Lower lobe of right lung (tissue), 2 donors: ENCODE measurements around the gene CTXN1. TPM values are rescaled to one million over a fixed set of nuclear protein-coding genes. Genes with fewer than 3 reads are reported as not detected.

ENCODE experiments used
- ATAC-seq, 2 donors: fragments of 200-7000 bp; cut with Tn5 transposase; one replicate each; pipeline ENCODE4 v1.9.1; 2020 to 2022; ENCODE audit warnings: mild to moderate bottlenecking in 2 of 2, moderate library complexity in 2 of 2
- DNase-seq: peaks from one replicate; pipeline ENCODE4 v3.0.0-alpha.2; 2020
- H3K27ac ChIP-seq: fragments of 200-600 bp; one replicate; pipeline ENCODE4 v1.8.0; 2022
- H3K27me3 ChIP-seq: fragments of 200-600 bp; one replicate; pipeline ENCODE4 v1.8.0; 2022; ENCODE audit warnings: low read depth
- H3K36me3 ChIP-seq: fragments of 200-600 bp; one replicate; pipeline ENCODE4 v1.8.0; 2022; ENCODE audit warnings: mild to moderate bottlenecking
- H3K4me1 ChIP-seq: fragments of 200-600 bp; one replicate; pipeline ENCODE4 v1.8.0; 2022
- H3K4me3 ChIP-seq: fragments of 200-600 bp; one replicate; pipeline ENCODE4 v1.8.0; 2022; ENCODE audit warnings: mild to moderate bottlenecking
- H3K9me3 ChIP-seq: fragments of 200-600 bp; one replicate; pipeline ENCODE4 v1.8.0; 2022
- intact Hi-C: fragments of 100-400 bp; cut with DNase I; formaldehyde crosslinking; loops from one replicate; pipeline ENCODE4 v1.11.0; 2022
- total RNA-seq: library from RNA; stranded (reverse); fragmentation: NEBNext Ultra II Directional; extraction: Animal tissue kit (Norgen Biotek cat#: 25700); gene quantifications from one replicate; pipeline ENCODE4 v1.2.1, GENCODE V29; 2021
- TF ChIP-seq, protein P1 (sequence below): fragments of 200-600 bp; IDR thresholded peaks from one replicate; pipeline ENCODE4 v1.8.0; 2022; ENCODE audit warnings: antibody characterized with exemption, mild to moderate bottlenecking
- donor health status: DM: no; HTN: yes; CAD: no; lungs with severe emphysema.

CTXN1 gene
- total RNA-seq, 1 donor from 2014 or later = 5.8 TPM

DNA sequence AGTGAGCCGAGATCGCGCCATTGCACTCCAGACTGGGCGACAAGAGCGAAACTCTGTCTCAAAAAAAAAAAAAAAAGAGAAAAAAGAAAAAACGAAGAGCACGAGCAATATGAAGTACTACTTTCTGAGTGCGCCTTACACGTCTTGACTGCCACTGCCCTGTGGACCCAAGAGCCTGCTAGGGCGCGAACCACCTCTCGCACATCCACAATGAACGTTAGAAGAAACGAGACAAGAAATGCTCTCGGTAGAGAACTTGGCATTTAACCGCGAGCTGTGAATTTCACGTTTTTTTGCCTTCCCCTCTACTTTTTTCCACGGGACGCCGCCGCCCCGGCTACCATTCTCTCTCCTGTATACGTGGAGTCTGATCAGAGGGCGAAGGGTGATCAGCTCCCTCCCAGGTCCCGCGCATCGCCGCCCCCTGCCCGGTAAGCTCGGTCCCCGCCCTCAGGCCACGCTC lies 17.1 kb upstream of the CTXN1 start:
- peak overlapping the region; percentile 98 for H3K27ac ChIP-seq
- peaks cover 30% of the 10 kb centered on the region for H3K36me3 ChIP-seq
- no peaks in the 10 kb centered on the region for H3K27me3 ChIP-seq
- ATAC-seq = peak in 1 of 2 donors; percentile 35
- DNase-seq = no peak
- peak overlapping the region; percentile 95 for H3K4me3 ChIP-seq
- H3K9me3 ChIP-seq = no peaks in the 10 kb centered on the region
- intact Hi-C loops = no loop called here
- H3K4me1 ChIP-seq = peaks cover 14% of the 10 kb centered on the region
- TF ChIP-seq, protein P1, sequence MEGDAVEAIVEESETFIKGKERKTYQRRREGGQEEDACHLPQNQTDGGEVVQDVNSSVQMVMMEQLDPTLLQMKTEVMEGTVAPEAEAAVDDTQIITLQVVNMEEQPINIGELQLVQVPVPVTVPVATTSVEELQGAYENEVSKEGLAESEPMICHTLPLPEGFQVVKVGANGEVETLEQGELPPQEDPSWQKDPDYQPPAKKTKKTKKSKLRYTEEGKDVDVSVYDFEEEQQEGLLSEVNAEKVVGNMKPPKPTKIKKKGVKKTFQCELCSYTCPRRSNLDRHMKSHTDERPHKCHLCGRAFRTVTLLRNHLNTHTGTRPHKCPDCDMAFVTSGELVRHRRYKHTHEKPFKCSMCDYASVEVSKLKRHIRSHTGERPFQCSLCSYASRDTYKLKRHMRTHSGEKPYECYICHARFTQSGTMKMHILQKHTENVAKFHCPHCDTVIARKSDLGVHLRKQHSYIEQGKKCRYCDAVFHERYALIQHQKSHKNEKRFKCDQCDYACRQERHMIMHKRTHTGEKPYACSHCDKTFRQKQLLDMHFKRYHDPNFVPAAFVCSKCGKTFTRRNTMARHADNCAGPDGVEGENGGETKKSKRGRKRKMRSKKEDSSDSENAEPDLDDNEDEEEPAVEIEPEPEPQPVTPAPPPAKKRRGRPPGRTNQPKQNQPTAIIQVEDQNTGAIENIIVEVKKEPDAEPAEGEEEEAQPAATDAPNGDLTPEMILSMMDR = no peak

DNA sequence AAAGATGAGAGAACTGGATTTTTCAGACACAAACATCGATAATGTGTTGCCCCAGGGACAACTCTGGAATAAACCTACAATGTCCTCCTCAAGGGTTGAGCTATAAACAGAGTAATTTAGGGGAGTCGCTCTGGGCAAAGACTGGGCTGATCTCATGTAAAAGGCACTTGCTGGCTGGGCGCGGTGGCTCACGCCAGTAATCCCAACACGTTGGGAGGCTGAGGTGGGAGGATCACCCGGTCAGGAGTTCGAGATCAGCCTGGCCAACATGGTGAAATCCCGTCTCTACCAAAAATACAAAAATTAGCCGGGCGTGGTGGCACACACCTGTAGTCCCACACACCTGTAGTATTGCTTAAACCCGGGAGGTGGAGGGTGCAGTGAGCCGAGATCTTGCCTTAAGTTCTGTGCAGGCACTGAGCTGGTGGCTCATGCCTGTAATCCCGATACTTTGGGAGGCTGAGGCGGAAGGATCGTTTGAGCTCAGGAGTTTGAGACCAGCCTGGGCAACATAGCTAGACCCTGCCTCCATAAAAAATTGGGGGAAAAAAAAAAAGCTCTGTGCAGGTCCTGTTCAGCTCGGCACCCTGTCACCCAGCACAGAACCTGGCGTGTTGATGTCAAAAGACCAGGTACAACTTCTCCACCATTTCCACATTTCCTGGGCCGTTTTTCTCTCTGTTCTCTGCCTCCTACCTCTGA lies 16.1 kb upstream of the CTXN1 start:
- no peak overlapping the region for H3K27ac ChIP-seq
- intact Hi-C loops = no loop called here
- H3K4me3 ChIP-seq = no peak overlapping the region
- no peaks in the 10 kb centered on the region for H3K9me3 ChIP-seq
- DNase-seq (no peak), ATAC-seq (no peak)
- TF ChIP-seq, protein P1 = no peak
- H3K27me3 ChIP-seq = no peaks in the 10 kb centered on the region
- peaks cover 39% of the 10 kb centered on the region for H3K36me3 ChIP-seq
- peaks cover 14% of the 10 kb centered on the region for H3K4me1 ChIP-seq

GRCh38 chr19:7940841-7941240 lies 14.9 kb upstream of the CTXN1 start:
- Histone ChIP-seq H3K36me3 (peaks cover 51% of the 10 kb centered on the region), H3K27ac (no peak overlapping the region), H3K9me3 (no peaks in the 10 kb centered on the region), H3K27me3 (no peaks in the 10 kb centered on the region), H3K4me1 (peaks cover 14% of the 10 kb centered on the region), H3K4me3 (no peak overlapping the region)
- intact Hi-C loops = no loop called here
- ATAC-seq = no peak
- TF ChIP-seq, protein P1 = no peak
- no peak for DNase-seq

GRCh38 chr19:7934766-7935165 lies 8.8 kb upstream of the CTXN1 start:
- Histone ChIP-seq H3K27me3 (no peaks in the 10 kb centered on the region), H3K27ac (no peak overlapping the region), H3K4me1 (no peaks in the 10 kb centered on the region), H3K4me3 (no peak overlapping the region), H3K36me3 (peaks cover 95% of the 10 kb centered on the region), H3K9me3 (no peaks in the 10 kb centered on the region)
- DNase-seq = no peak
- intact Hi-C loops = no loop called here
- no peak for ATAC-seq
- TF ChIP-seq, protein P1 = no peak

GRCh38 chr19:7933828-7934725 lies 8.1 kb upstream of the CTXN1 start:
- TF ChIP-seq, protein P1 = no peak
- Histone ChIP-seq H3K36me3 (peaks cover 89% of the 10 kb centered on the region), H3K9me3 (no peaks in the 10 kb centered on the region), H3K4me3 (no peak overlapping the region), H3K4me1 (peaks cover 6% of the 10 kb centered on the region), H3K27me3 (no peaks in the 10 kb centered on the region), H3K27ac (no peak overlapping the region)
- intact Hi-C loops = no loop called here
- ATAC-seq = no peak
- no peak for DNase-seq
